ENCODE data around the gene TNNI2.

The TNNI2 gene

DNA sequence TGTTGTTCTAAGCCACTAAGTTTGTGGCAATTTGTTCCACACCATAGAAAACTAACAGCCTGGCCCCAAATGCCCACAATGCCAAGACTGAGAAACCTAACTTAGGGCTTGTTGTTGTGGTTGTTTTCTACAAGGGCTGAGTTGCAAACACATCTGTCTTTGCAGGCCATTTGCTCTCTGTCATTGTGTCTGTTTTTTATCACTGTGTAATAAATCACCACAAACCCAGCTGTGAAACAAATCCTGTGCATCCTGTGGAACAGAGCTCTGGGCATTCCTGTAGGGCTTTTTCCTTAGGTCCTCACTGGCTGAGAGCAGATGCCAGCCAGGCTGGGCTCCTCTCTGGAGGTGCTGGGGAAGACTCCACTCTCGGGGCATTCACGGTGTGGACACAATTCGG, 19.7 kb upstream of the TNNI2 start:
- Histone ChIP-seq H3K4me1 (no peaks in the 10 kb centered on the region), H3K27ac (no peak overlapping the region), H3K9ac (no peak overlapping the region), H3K36me3 (no peaks in the 10 kb centered on the region), H3K27me3 (no peaks in the 10 kb centered on the region), H4K20me1 (no peaks in the 10 kb centered on the region), H3K4me2 (no peak overlapping the region), H3K4me3 (no peak overlapping the region), H3K9me3 (peaks cover 19% of the 10 kb centered on the region)
- TF ChIP-seq Cebpa-rat (IDR thresholded peaks at IDR 0.05): no peak

GRCh38 chr11:1820463-1821325, 18.1 kb upstream of the TNNI2 start:
- Histone ChIP-seq H3K4me3 (no peak overlapping the region), H3K9ac (no peak overlapping the region), H3K36me3 (no peaks in the 10 kb centered on the region), H3K9me3 (peaks cover 19% of the 10 kb centered on the region), H3K27me3 (no peaks in the 10 kb centered on the region), H3K27ac (no peak overlapping the region), H3K4me1 (no peaks in the 10 kb centered on the region), H4K20me1 (no peaks in the 10 kb centered on the region), H3K4me2 (no peak overlapping the region)
- TF ChIP-seq Cebpa-rat (IDR thresholded peaks at IDR 0.05): no peak

- no peaks in the 10 kb centered on the region for H3K36me3 ChIP-seq
- peaks cover 19% of the 10 kb centered on the region for H3K9me3 ChIP-seq
- H4K20me1 ChIP-seq: no peaks in the 10 kb centered on the region
- no peaks in the 10 kb centered on the region for H3K27me3 ChIP-seq
- H3K9ac ChIP-seq: no peak overlapping the region
- H3K27ac ChIP-seq: no peak overlapping the region
- H3K4me1 ChIP-seq: no peaks in the 10 kb centered on the region
- no peak for TF ChIP-seq Cebpa-rat (IDR thresholded peaks at IDR 0.05)
- no peak overlapping the region for H3K4me3 ChIP-seq
- H3K4me2 ChIP-seq: no peak overlapping the region
Observed at GRCh38 chr11:1821562-1821961, 17.2 kb upstream of the TNNI2 start.

GRCh38 chr11:1822648-1823375, 16.0 kb upstream of the TNNI2 start:
- Histone ChIP-seq H3K27ac (no peak overlapping the region), H3K4me2 (no peak overlapping the region), H3K27me3 (no peaks in the 10 kb centered on the region), H3K4me1 (no peaks in the 10 kb centered on the region), H4K20me1 (no peaks in the 10 kb centered on the region), H3K36me3 (no peaks in the 10 kb centered on the region), H3K9me3 (peaks cover 18% of the 10 kb centered on the region), H3K9ac (no peak overlapping the region), H3K4me3 (no peak overlapping the region)
- TF ChIP-seq Cebpa-rat (IDR thresholded peaks at IDR 0.05): no peak

- no peaks in the 10 kb centered on the region for H3K27me3 ChIP-seq
- H3K4me1 ChIP-seq: 0 out of 2 replicates have a peak, but pooled peaks cover under 1% of the 10 kb centered on the region
- no peak overlapping the region for H3K4me3 ChIP-seq
- no peaks in the 10 kb centered on the region for H3K36me3 ChIP-seq
- TF ChIP-seq Cebpa-rat (IDR thresholded peaks at IDR 0.05): no peak
- H3K27ac ChIP-seq: no peak overlapping the region
- H3K9me3 ChIP-seq: peaks cover 10% of the 10 kb centered on the region
- no peak overlapping the region for H3K9ac ChIP-seq
- no peak overlapping the region for H3K4me2 ChIP-seq
- H4K20me1 ChIP-seq: no peaks in the 10 kb centered on the region; the same call in 1 of the 2 replicates
Observed at GRCh38 chr11:1823376-1824220, 15.2 kb upstream of the TNNI2 start.

DNA sequence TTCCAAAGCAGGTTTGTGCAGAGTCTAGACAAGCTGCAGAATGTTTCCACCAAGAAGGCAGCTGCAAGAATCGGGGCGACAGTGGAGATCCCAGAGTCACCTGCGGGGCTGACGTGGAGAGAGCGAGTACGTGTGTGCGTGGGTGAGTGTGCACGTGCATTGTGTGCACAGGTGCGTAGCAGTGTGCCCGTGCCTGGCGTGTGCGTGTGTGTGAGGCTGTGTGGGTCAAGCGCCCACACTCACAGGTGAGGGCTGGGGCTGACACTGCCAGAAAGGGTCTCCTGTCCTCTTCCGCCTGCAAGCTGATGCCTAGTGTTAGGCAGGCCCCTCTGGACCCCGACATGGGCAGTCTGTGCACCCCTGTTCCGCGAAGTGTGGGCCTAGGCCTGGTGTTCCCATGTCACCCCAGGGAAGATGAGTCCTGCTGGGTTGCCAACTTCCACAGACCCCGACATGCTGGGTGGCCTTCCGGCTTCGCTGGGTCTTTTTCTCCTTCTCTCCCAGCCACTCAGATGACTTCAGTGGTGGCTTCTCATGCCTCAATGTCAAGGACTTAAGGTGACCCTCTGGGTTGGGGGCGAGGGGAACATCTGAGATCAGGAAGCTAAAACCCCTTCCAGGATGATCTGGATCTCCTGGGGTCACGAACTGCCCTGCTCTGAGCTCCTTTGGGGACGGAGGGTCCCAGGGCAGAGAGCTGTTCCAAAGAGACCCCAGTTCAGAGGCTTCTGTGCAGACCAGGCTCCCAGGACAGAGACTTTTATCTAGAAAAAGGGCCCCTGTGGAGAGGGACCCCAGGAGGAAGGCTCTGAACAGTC, 14.4 kb upstream of the TNNI2 start:
- no peaks in the 10 kb centered on the region; the same call in 1 of the 2 replicates for H4K20me1 ChIP-seq

GRCh38 chr11:1825039-1825740, 13.6 kb upstream of the TNNI2 start:
- Histone ChIP-seq H3K4me1 (peaks cover 16% of the 10 kb centered on the region), H3K27me3 (no peaks in the 10 kb centered on the region), H3K27ac (no peak overlapping the region), H3K9me3 (no peaks in the 10 kb centered on the region), H3K4me2 (no peak overlapping the region), H4K20me1 (no peaks in the 10 kb centered on the region; the same call in 1 of the 2 replicates), H3K4me3 (no peak overlapping the region), H3K9ac (no peak overlapping the region), H3K36me3 (no peaks in the 10 kb centered on the region)
- TF ChIP-seq Cebpa-rat (IDR thresholded peaks at IDR 0.05): no peak

More for the DNA sequence above, 14.4 kb upstream of the TNNI2 start:
- H3K27ac ChIP-seq: no peak overlapping the region
- no peak for TF ChIP-seq Cebpa-rat (IDR thresholded peaks at IDR 0.05)
- peaks cover 9% of the 10 kb centered on the region for H3K4me1 ChIP-seq
- H3K4me3 ChIP-seq: no peak overlapping the region
- no peak overlapping the region for H3K9ac ChIP-seq
- no peak overlapping the region for H3K4me2 ChIP-seq
- H3K36me3 ChIP-seq: no peaks in the 10 kb centered on the region
- H3K9me3 ChIP-seq: peaks cover 2% of the 10 kb centered on the region
- H3K27me3 ChIP-seq: no peaks in the 10 kb centered on the region

- Histone ChIP-seq H3K9ac (no peak overlapping the region), H4K20me1 (no peaks in the 10 kb centered on the region; the same call in 1 of the 2 replicates), H3K9me3 (no peaks in the 10 kb centered on the region), H3K4me1 (peaks cover 24% of the 10 kb centered on the region), H3K36me3 (no peaks in the 10 kb centered on the region), H3K4me2 (no peak overlapping the region), H3K27me3 (no peaks in the 10 kb centered on the region), H3K27ac (no peak overlapping the region), H3K4me3 (no peak overlapping the region)
- TF ChIP-seq Cebpa-rat (IDR thresholded peaks at IDR 0.05): no peak
Observed at GRCh38 chr11:1825785-1826451, 12.9 kb upstream of the TNNI2 start.

All from BLaER1 (cell line).